HG02870 (cell line): ENCODE measurements around the gene ZMYND15.

Experiments
- ATAC-seq: cut with Tn5 transposase; IDR thresholded peaks from one replicate; pipeline ENCODE4 v1.9.1; 2021; ENCODE audit warnings: mild to moderate bottlenecking, moderate library complexity; ENCODE audit not compliant: unreplicated experiment

Gene ZMYND15

DNA sequence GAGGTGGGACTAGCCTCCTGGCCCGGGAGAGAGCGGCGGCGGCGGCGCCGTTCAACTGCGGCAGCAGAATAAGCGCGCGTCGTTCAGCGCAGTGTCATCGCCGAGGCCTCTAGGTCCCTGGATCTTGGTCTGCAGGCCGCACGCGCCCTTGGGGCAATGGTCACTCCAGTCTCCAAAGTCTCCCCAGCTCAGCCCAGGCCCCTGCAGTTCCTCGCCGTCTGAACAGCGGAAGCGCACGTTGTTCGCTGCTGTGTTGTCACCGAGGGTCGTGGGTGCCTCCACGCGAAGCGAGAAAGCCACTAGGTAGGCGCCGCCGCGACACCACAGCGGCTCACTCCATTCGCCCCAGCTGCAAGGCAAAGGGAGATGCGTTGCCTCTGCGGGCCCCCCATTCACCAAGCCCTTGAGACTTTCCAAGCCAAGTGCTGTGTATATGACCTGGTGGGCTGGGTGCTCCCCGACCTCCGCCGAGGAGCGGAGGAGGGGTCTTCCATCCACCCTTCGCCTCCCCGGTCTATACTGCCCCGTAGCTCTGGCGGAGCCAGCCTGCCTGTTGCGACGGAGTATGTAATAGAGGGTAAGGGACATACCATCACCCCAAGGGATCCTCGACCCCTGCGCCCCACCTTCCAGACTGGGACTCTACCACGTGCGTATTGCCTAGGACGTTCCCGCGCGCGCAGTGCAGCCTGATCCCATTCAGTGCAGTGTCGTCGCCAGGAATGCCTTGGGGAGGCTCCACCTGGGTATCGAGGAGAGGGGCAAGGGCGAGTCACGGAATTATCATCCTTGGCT lies 45.9 kb downstream of the ZMYND15 start:
- no peak for ATAC-seq

DNA sequence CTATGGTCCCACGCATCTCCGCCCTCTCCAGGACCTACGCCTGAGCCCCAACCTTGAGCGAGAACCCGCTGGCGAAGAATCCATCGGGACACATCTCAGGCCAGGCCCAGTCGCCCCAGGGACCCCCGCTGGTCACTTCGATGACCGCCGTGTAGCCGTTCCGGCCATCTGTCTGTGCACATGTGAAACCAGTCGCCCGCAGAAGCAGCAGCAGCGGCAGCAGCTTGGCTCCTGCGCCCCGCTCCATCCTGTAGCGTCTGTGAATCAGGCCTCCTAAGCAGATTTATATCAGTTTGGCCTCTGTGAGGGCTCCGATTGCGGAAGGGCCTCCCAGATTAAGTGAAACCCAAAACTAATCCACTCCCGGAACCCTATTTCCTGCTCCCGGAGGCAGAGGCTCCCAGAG lies 46.5 kb downstream of the ZMYND15 start, which contains the start of gene VMO1:
Gene VMO1, minus strand, starts transcription at position 259 of the 406 bp plus-strand sequence. Its CDS starts 12 bp downstream, at position 247.
- no peak for ATAC-seq

DNA sequence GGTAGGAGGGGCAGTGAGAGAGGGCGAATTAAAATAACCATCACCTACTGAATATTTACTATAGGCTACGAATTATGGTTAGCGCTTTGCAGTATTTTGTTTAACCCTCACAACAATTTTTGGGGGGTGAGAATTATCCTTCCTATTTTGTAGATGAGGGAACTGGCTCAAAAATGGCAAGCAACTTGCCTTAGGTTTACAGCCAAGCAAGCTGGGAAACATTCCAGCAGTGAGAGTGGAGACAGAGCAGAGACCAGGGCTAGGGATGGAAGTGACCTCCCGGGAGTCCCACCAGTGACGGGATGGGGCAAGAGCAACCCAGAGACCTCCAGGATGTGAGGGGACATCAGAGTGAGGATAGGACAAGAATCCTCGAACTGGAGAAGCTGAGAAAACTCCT lies 46.9 kb downstream of the ZMYND15 start:
- ATAC-seq: no peak

DNA sequence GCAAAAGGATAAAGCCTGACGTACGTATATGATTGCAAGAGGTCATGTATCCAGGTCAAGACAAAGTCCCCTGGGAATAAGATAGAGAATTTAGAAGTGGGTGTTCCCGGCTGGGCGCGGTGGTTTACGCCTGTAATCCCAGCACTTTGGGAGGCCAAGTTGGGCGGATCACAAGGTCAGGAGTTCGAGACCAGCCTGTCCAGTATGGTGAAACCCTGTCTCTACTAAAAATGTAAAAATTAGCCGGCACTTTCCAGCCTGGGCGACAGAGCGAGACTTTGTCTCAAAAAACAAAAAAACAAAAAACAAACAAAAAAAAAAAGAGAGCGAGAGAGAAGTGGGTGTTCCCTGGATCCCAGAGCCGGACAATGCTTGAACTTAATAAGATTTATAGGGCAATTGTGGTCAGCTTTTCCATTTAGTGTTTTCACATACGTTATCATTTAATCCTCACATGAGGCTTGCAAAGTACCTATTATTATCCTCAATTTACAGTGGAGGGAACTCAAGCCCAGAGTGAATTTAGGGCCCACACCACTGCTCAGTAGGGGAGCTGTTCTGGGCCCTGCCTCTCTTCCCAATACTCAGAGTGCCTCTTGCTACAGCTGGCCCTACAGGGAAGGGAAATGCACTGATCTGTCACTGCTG lies 48.6 kb downstream of the ZMYND15 start:
- ATAC-seq: no peak

DNA sequence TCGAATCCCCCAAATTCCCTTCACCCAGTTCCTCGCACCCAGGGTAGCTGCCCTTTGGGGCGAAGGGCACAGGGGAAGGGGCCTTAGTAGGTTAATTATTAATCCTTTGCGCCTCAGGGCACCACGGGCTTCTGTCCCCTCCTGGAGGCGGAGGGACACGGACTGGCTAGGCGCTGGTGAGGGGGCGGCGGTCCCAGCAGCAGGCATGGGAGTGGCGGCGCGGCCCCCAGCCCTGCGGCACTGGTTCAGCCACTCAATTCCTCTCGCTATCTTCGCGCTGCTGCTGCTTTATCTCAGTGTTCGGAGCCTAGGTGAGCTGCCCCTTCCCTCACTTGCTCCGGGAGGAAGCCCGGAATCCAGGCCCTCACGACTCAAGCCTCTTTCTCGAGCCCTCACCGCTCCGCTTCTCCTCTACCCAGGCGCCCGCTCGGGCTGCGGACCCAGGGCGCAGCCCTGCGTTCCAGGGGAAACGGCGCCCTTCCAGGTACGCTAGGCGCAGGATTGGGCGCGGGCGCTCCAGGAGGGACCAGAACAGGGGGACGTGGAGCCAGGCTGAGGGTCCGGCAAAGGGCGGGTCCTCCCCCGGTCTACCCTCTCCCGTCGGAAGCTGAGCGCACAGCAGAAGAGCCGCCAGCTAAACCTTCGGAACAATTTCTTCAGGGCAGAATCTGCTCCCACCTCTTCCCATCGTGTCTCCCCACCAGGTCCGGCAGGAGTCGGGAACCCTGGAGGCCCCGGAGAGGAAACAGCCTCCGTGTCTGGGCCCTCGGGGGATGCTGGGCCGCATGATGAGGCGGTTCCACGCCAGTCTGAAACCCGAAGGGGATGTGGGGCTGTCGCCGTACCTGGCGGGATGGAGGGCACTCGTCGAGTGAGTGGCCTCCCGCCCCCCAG lies 49.4 kb downstream of the ZMYND15 start, which contains the start of gene GLTPD2:
Gene GLTPD2, plus strand, starts transcription at position 158 of the 894 bp plus-strand sequence. Its CDS starts 48 bp downstream, at position 206.
- ATAC-seq: no peak

DNA sequence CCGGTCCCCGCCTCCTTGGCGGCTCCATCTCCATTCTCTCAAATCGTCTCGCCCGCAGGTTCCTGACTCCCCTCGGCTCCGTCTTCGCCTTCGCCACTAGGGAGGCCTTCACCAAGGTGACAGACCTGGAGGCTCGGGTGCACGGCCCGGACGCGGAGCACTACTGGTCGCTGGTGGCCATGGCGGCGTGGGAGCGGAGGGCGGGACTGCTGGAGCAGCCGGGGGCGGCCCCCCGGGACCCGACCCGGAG lies 50.0 kb downstream of the ZMYND15 start:
- ATAC-seq: no peak

DNA sequence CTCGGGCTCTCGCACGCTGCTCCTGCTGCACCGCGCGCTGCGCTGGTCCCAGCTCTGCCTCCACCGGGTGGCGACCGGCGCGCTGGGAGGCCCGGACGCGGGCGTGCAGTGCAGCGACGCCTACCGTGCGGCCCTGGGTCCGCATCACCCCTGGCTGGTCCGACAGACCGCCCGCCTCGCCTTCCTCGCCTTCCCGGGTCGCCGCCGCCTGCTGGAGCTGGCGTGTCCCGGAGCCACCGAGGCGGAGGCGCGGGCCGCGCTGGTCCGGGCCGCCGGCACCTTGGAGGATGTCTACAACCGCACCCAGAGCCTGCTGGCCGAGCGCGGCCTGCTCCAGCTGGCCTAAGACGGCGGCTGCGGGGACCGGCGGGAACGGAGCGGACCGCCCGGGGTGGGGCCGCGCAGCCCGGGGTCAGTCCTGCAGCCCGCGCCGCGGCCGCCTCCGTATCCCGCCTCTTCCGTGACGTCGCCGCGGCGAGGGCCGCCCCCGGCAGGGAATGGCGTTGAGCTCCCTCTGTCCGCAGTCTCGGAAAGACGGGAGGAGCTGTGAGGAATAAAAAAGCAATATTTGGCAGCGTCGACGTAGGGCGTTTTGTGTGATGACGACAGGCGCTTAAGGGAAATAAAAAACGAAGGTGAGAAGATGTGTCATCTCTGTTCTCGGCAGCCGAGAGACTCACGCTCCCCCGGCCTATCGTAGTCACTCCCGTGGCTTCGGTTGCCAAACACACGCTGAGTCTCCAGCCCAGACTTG lies 50.5 kb downstream of the ZMYND15 start:
- ATAC-seq: peak; percentile 79

DNA sequence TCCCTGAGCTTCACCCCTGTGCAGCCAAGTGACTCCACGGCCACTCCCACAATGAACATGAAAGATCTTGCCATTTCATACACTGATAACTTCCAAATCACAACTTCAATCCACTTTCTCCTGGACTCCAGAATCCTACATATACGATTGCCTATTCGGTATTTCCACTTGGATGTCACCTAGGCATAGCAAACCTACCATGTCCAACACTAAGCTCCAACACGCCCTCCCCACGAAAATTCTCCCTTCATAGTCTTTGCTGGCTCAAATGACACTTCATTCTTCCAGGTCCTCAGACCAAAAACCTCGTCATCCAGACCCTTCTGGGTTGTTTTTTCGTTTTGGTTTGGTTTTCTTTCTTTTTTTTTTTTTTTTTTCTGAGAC lies 51.1 kb downstream of the ZMYND15 start:
- no peak for ATAC-seq

DNA sequence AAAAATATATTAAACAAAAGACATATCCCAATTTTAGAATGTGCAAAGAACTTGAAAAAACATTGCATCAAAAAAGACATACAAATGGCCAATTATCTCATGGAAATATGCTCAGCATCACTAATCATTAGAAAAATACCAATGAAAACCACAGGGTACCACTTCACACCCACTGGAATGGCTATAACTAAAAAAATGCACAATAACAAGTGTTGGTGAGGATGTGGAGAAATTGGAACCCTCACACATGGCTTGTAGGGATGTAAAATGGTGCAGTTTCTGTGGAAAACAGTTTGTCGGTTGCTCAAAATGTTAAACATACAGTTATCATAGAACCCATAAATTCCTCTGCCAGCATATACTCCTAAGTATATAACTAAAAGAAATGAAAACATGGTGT lies 55.5 kb downstream of the ZMYND15 start:
- no peak for ATAC-seq
